ENCODE results near the gene TRIM2.

TRIM2 gene

GRCh38 chr4:153346031-153346430, 141.8 kb downstream of the TRIM2 start:
- Histone ChIP-seq H3K4me2 (ENCODE audit: low read length) (no peak overlapping the region), H2BK5ac (ENCODE audit: low read depth, low read length, poor library complexity) (no peak overlapping the region), H3K9me3 (ENCODE audit: insufficient read depth, low read depth, low read length) (no peaks in the 10 kb centered on the region), H2BK12ac (ENCODE audit: low read length) (no peak overlapping the region), H3K9ac (ENCODE audit: low read length) (no peak overlapping the region), H3K4me3 (ENCODE audit: low read depth, low read length) (no peak overlapping the region), H3K4ac (ENCODE audit: low read depth, low read length) (no peak overlapping the region), H2AFZ (ENCODE audit: insufficient read depth, low read length, poor library complexity) (no peak overlapping the region), H3K79me1 (ENCODE audit: low read length) (peaks cover 6% of the 10 kb centered on the region), H3K18ac (ENCODE audit: low read length) (no peak overlapping the region), H4K12ac (ENCODE audit: low read depth, low read length) (no peak overlapping the region), H3K27me3 (ENCODE audit: insufficient read depth, low read length) (no peaks in the 10 kb centered on the region), H3K23ac (ENCODE audit: low read length) (no peak overlapping the region), H3K79me2 (ENCODE audit: control insufficient read depth, insufficient read depth, low read length, poor library complexity) (peaks cover 5% of the 10 kb centered on the region), H4K8ac (ENCODE audit: low read depth, low read length) (no peak overlapping the region), H3K14ac (ENCODE audit: low read length) (no peak overlapping the region), H3K36me3 (ENCODE audit: control insufficient read depth in 1 of 2, insufficient read depth in 2 of 2, low read length in 2 of 2) (no peaks in the 10 kb centered on the region), H3K27ac (ENCODE audit: low read depth, low read length) (no peak overlapping the region), H4K91ac (ENCODE audit: low read depth, low read length) (no peak overlapping the region), H2BK120ac (ENCODE audit: insufficient read depth, low read length, poor library complexity) (no peak overlapping the region), H2AK5ac (ENCODE audit: low read length) (no peak overlapping the region), H3K4me1 (ENCODE audit: control insufficient read depth in 1 of 2, insufficient read depth in 2 of 2, low read length in 2 of 2) (peaks cover 2 to 3% of the 10 kb centered on the region in 2 experiments)
- WGBS (ENCODE audit: extremely low coverage, insufficient coverage, insufficient read length) = no CpG with 5 or more reads among the region's 2 CpGs
- no peak for DNase-seq

DNA sequence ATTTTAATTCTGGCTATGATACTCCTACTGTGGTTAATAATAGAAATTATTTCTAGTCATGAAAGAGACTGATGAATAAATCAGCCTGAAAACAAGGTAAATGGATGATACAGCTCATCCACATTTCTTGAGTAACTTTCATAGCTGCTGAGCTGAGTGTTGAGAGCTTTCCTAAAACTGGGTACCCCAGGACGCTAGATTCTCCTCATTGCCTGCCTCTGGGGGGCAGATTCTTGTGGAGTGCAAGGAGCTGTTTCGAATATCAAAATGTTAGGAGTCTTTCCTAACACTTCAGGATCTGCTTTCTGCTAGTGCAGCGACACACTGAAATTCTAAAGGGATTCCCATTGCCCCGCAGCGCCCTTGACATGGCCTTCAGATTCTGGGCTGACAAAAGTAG, 142.3 kb downstream of the TRIM2 start:
- H2AK5ac ChIP-seq (ENCODE audit: low read length) = no peak overlapping the region
- H3K36me3 ChIP-seq (ENCODE audit: control insufficient read depth in 1 of 2, insufficient read depth in 2 of 2, low read length in 2 of 2) = no peaks in the 10 kb centered on the region
- peaks cover 6% of the 10 kb centered on the region for H3K79me1 ChIP-seq (ENCODE audit: low read length)
- no peak overlapping the region for H3K4ac ChIP-seq (ENCODE audit: low read depth, low read length)
- H2AFZ ChIP-seq (ENCODE audit: insufficient read depth, low read length, poor library complexity) = no peak overlapping the region
- H3K4me3 ChIP-seq (ENCODE audit: low read depth, low read length) = no peak overlapping the region
- no peak overlapping the region for H2BK5ac ChIP-seq (ENCODE audit: low read depth, low read length, poor library complexity)
- H3K79me2 ChIP-seq (ENCODE audit: control insufficient read depth, insufficient read depth, low read length, poor library complexity) = peaks cover 5% of the 10 kb centered on the region
- peaks cover 2 to 3% of the 10 kb centered on the region in 2 experiments for H3K4me1 ChIP-seq (ENCODE audit: control insufficient read depth in 1 of 2, insufficient read depth in 2 of 2, low read length in 2 of 2)
- H2BK12ac ChIP-seq (ENCODE audit: low read length) = no peak overlapping the region
- no peak overlapping the region for H3K9ac ChIP-seq (ENCODE audit: low read length)
- H3K14ac ChIP-seq (ENCODE audit: low read length) = no peak overlapping the region
- H3K23ac ChIP-seq (ENCODE audit: low read length) = no peak overlapping the region
- H4K12ac ChIP-seq (ENCODE audit: low read depth, low read length) = no peak overlapping the region
- H2BK120ac ChIP-seq (ENCODE audit: insufficient read depth, low read length, poor library complexity) = no peak overlapping the region
- no CpG with 5 or more reads among the region's 5 CpGs for WGBS (ENCODE audit: extremely low coverage, insufficient coverage, insufficient read length)
- H4K8ac ChIP-seq (ENCODE audit: low read depth, low read length) = no peak overlapping the region
- H3K18ac ChIP-seq (ENCODE audit: low read length) = no peak overlapping the region
- no peak for DNase-seq
- H3K27me3 ChIP-seq (ENCODE audit: insufficient read depth, low read length) = no peaks in the 10 kb centered on the region
- no peaks in the 10 kb centered on the region for H3K9me3 ChIP-seq (ENCODE audit: insufficient read depth, low read depth, low read length)
- H3K4me2 ChIP-seq (ENCODE audit: low read length) = no peak overlapping the region
- no peak overlapping the region for H3K27ac ChIP-seq (ENCODE audit: low read depth, low read length)
- H4K91ac ChIP-seq (ENCODE audit: low read depth, low read length) = no peak overlapping the region

DNA sequence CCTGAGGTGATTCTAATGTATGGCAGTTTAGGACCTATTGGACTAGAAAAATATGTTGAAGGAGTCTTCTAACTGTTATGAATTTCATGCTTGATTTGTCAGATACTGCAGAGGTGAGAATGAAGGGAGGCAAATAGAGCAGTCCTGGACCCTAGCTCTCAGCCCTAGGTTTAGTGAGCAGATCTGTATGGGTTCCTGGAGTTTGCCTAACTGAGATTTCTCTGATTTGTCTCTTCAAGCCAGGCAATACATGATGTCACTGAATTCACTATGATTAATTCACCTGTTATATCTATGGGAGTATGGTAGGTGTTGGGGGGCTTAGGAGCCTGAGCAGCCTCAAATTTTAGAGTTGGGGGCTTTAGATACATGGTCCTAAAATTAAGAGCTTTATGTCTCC, 142.9 kb downstream of the TRIM2 start:
- Histone ChIP-seq H3K79me2 (ENCODE audit: control insufficient read depth, insufficient read depth, low read length, poor library complexity) (peaks cover 5% of the 10 kb centered on the region), H3K4me1 (ENCODE audit: control insufficient read depth in 1 of 2, insufficient read depth in 2 of 2, low read length in 2 of 2) (no peaks in the 10 kb centered on the region), H2AK5ac (ENCODE audit: low read length) (no peak overlapping the region), H3K4me3 (ENCODE audit: low read depth, low read length) (no peak overlapping the region), H3K9ac (ENCODE audit: low read length) (no peak overlapping the region), H3K18ac (ENCODE audit: low read length) (no peak overlapping the region), H2BK120ac (ENCODE audit: insufficient read depth, low read length, poor library complexity) (no peak overlapping the region), H3K4ac (ENCODE audit: low read depth, low read length) (no peak overlapping the region), H3K4me2 (ENCODE audit: low read length) (no peak overlapping the region), H2AFZ (ENCODE audit: insufficient read depth, low read length, poor library complexity) (no peak overlapping the region), H4K91ac (ENCODE audit: low read depth, low read length) (no peak overlapping the region), H3K23ac (ENCODE audit: low read length) (no peak overlapping the region), H2BK12ac (ENCODE audit: low read length) (no peak overlapping the region), H3K79me1 (ENCODE audit: low read length) (peaks cover 6% of the 10 kb centered on the region), H4K12ac (ENCODE audit: low read depth, low read length) (no peak overlapping the region), H3K27me3 (ENCODE audit: insufficient read depth, low read length) (no peaks in the 10 kb centered on the region), H3K14ac (ENCODE audit: low read length) (no peak overlapping the region), H4K8ac (ENCODE audit: low read depth, low read length) (no peak overlapping the region), H3K36me3 (ENCODE audit: control insufficient read depth in 1 of 2, insufficient read depth in 2 of 2, low read length in 2 of 2) (no peaks in the 10 kb centered on the region), H3K9me3 (ENCODE audit: insufficient read depth, low read depth, low read length) (no peaks in the 10 kb centered on the region), H2BK5ac (ENCODE audit: low read depth, low read length, poor library complexity) (no peak overlapping the region), H3K27ac (ENCODE audit: low read depth, low read length) (no peak overlapping the region)
- DNase-seq = no peak

- Histone ChIP-seq H4K12ac (ENCODE audit: low read depth, low read length) (no peak overlapping the region), H3K9ac (ENCODE audit: low read length) (no peak overlapping the region), H3K14ac (ENCODE audit: low read length) (no peak overlapping the region), H3K79me2 (ENCODE audit: control insufficient read depth, insufficient read depth, low read length, poor library complexity) (peaks cover 5% of the 10 kb centered on the region), H3K4me3 (ENCODE audit: low read depth, low read length) (no peak overlapping the region), H2AFZ (ENCODE audit: insufficient read depth, low read length, poor library complexity) (no peak overlapping the region), H2BK120ac (ENCODE audit: insufficient read depth, low read length, poor library complexity) (no peak overlapping the region), H3K23ac (ENCODE audit: low read length) (no peak overlapping the region), H3K79me1 (ENCODE audit: low read length) (peaks cover 6% of the 10 kb centered on the region), H2AK5ac (ENCODE audit: low read length) (no peak overlapping the region), H3K18ac (ENCODE audit: low read length) (no peak overlapping the region), H3K4me2 (ENCODE audit: low read length) (no peak overlapping the region), H3K9me3 (ENCODE audit: insufficient read depth, low read depth, low read length) (no peaks in the 10 kb centered on the region), H2BK5ac (ENCODE audit: low read depth, low read length, poor library complexity) (no peak overlapping the region), H3K27ac (ENCODE audit: low read depth, low read length) (no peak overlapping the region), H2BK12ac (ENCODE audit: low read length) (no peak overlapping the region), H3K36me3 (ENCODE audit: control insufficient read depth in 1 of 2, insufficient read depth in 2 of 2, low read length in 2 of 2) (no peaks in the 10 kb centered on the region), H3K4me1 (ENCODE audit: control insufficient read depth in 1 of 2, insufficient read depth in 2 of 2, low read length in 2 of 2) (no peaks in the 10 kb centered on the region), H3K4ac (ENCODE audit: low read depth, low read length) (no peak overlapping the region), H3K27me3 (ENCODE audit: insufficient read depth, low read length) (no peaks in the 10 kb centered on the region), H4K8ac (ENCODE audit: low read depth, low read length) (no peak overlapping the region), H4K91ac (ENCODE audit: low read depth, low read length) (no peak overlapping the region)
- DNase-seq = no peak
- no CpG with 5 or more reads among the region's 4 CpGs for WGBS (ENCODE audit: extremely low coverage, insufficient coverage, insufficient read length)
Measured at GRCh38 chr4:153348006-153348405, 143.8 kb downstream of the TRIM2 start.

All from trophoblast cell (in vitro differentiated cells and primary cell).